A673 (cell line): ENCODE measurements around the gene PKM. TPM values are rescaled to one million over a fixed set of nuclear protein-coding genes. Genes with fewer than 3 reads are reported as not detected.
"Not testable (repeated sequence)": the region's sequence is repeated elsewhere in the genome, so short reads cannot be mapped to it uniquely, and the experiment has no call there.

Experiments used
- BruUV-seq: library from RNA; stranded (reverse); fragments of 400-500 nt; replicated peaks from 2 replicates; lab custom pipeline; 2021; lab: Mats Ljungman, UMichigan
- CTCF ChIA-PET: fragments of 300-600 bp; sonication (Branson Sonifier 250); formaldehyde crosslinking; loops from one replicate; lab custom pipeline; 2022; ENCODE audit warnings: antibody characterized with exemption; lab: Charles Lee
- POLR2A ChIA-PET: fragments of 300-600 bp; sonication (Branson Sonifier 250); formaldehyde crosslinking; loops from one replicate; lab custom pipeline; 2022; ENCODE audit warnings: antibody characterized with exemption; ENCODE audit not compliant: low non-redundant PET; lab: Charles Lee
- DNase-seq: peaks from one replicate; pipeline ENCODE4 v3.0.0-alpha.2; 2015; ENCODE audit warnings: low spot score
- H3K27ac ChIP-seq: fragments of 200-600 bp; sonication (generic); 2 replicates; pipeline ENCODE4 v1.5.1; 2016; ENCODE audit warnings: mixed run types, low read depth, mild to moderate bottlenecking, mixed read lengths, antibody characterized with exemption, low read length; ENCODE audit not compliant: poor library complexity, severe bottlenecking
- H3K27me3 ChIP-seq: fragments of 200-600 bp; sonication (generic); replicated peaks from 2 replicates; pipeline ENCODE4 v1.6.1; 2017; ENCODE audit warnings: mixed run types, low read depth, mild to moderate bottlenecking, mixed read lengths, antibody characterized with exemption, low read length; ENCODE audit not compliant: insufficient read depth, poor library complexity
- H3K36me3 ChIP-seq: fragments of 200-600 bp; sonication (generic); 2 replicates; pipeline ENCODE4 v1.6.1; 2016; ENCODE audit warnings: mixed run types, mild to moderate bottlenecking, mixed read lengths, antibody characterized with exemption, low read length; ENCODE audit not compliant: insufficient read depth, poor library complexity, severe bottlenecking
- H3K4me1 ChIP-seq: fragments of 200-600 bp; sonication (generic); 2 replicates; pipeline ENCODE4 v1.6.1; 2017; ENCODE audit warnings: mixed run types, mild to moderate bottlenecking, mixed read lengths, antibody characterized with exemption, low read length; ENCODE audit not compliant: insufficient read depth, poor library complexity, severe bottlenecking
- H3K4me3 ChIP-seq: fragments of 200-600 bp; sonication (generic); 2 replicates; pipeline ENCODE4 v1.5.1; 2016; ENCODE audit warnings: low read depth, mixed run types, mild to moderate bottlenecking, mixed read lengths, low read length; ENCODE audit not compliant: poor library complexity, severe bottlenecking
- H3K9me3 ChIP-seq: fragments of 200-600 bp; sonication (generic); 2 replicates; pipeline ENCODE4 v1.6.1; 2016; ENCODE audit warnings: mixed run types, low read depth, mild to moderate bottlenecking, mixed read lengths, antibody characterized with exemption, low read length; ENCODE audit not compliant: poor library complexity, severe bottlenecking
- EZH2 ChIP-seq: fragments of 200-600 bp; sonication (generic); IDR thresholded peaks from 2 replicates; pipeline ENCODE4 v1.6.1; 2017; ENCODE audit warnings: borderline replicate concordance, low read depth, mild to moderate bottlenecking, mixed read lengths, antibody characterized with exemption, low read length; ENCODE audit not compliant: poor library complexity, severe bottlenecking
- intact Hi-C: fragments of 100-400 bp; cut with micrococcal nuclease; formaldehyde crosslinking; loops from one replicate; pipeline ENCODE4 v1.10.0; 2022; ENCODE audit not compliant: unreplicated experiment
- total RNA-seq: library from RNA; stranded (reverse); gene quantifications from 2 replicates; pipeline ENCODE4 v1.2.3, GENCODE V29; 2021
- TF ChIP-seq, protein P1 (sequence below): fragments of 300-800, 200-600 bp; sonication (generic); conservative IDR thresholded peaks from 2 replicates; pipeline ENCODE4 v1.5.1; 2017; ENCODE audit warnings: low read depth, mild to moderate bottlenecking, antibody characterized with exemption, low read length, moderate library complexity, mixed read lengths

PKM gene
- total RNA-seq, 1 experiment from 2014 or later = 1,955 TPM

DNA sequence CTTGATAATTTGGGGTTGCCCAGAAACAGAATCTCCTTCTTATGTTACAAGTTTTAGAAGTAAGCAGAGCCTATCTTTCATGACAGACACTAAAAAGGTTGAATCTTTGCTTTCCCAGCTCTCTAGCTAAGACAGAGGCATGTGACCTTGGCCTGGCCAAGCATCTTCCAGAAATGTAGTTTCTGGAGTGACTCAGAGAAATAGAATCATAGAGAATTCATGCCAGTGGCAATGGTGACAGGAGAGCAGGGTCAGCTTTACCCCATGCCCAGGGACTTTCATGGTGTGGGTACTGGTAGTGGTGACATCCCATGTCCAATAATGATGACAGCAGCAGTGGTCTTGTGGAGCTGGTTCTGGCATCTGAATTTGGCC is 45.3 kb upstream of the PKM start:
- Histone ChIP-seq H3K27ac (no peak overlapping the region), H3K9me3 (no peaks in the 10 kb centered on the region), H3K4me3 (no peak overlapping the region), H3K27me3 (no peaks in the 10 kb centered on the region), H3K36me3 (no peaks in the 10 kb centered on the region), H3K4me1 (peaks cover 6% of the 10 kb centered on the region)
- TF ChIP-seq, protein P1, sequence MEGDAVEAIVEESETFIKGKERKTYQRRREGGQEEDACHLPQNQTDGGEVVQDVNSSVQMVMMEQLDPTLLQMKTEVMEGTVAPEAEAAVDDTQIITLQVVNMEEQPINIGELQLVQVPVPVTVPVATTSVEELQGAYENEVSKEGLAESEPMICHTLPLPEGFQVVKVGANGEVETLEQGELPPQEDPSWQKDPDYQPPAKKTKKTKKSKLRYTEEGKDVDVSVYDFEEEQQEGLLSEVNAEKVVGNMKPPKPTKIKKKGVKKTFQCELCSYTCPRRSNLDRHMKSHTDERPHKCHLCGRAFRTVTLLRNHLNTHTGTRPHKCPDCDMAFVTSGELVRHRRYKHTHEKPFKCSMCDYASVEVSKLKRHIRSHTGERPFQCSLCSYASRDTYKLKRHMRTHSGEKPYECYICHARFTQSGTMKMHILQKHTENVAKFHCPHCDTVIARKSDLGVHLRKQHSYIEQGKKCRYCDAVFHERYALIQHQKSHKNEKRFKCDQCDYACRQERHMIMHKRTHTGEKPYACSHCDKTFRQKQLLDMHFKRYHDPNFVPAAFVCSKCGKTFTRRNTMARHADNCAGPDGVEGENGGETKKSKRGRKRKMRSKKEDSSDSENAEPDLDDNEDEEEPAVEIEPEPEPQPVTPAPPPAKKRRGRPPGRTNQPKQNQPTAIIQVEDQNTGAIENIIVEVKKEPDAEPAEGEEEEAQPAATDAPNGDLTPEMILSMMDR = no peak
- TF ChIP-seq EZH2 = no peak
- BruUV-seq = no TSS peak
- intact Hi-C loops = no loop called here
- ChIA-PET POLR2A (no interaction called here), CTCF (no interaction called here)
- no peak for DNase-seq

DNA sequence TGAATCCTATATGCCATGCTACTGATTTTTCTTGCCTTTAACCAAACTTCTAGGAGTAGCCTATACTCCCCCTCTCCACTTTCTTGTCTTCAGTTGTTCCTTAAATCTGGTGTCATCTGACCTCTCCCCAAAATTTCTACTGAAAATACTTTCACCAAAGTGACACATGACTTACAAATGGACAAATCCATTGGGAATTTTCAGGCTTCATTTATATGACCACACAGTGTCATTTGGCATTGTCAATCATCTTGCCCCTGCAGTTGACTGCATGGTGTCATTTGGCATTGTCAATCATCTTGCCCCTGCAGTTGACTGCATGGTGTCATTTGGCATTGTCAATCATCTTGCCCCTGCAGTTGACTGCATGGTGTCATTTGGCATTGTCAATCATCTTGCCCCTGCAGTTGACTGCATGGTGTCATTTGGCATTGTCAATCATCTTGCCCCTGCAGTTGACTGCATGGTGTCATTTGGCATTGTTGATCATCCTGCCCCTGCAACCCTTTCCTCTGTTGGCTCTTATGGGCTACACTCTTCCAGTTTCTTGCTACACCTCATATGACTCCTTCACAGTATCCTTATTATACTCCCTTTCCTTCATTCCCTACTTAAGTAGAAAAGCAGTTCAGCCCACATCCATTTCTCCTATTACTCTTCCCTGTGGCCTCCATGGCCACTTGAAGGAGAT is 44.8 kb upstream of the PKM start:
- BruUV-seq, CTCF ChIA-PET: not testable (repeated sequence)

DNA sequence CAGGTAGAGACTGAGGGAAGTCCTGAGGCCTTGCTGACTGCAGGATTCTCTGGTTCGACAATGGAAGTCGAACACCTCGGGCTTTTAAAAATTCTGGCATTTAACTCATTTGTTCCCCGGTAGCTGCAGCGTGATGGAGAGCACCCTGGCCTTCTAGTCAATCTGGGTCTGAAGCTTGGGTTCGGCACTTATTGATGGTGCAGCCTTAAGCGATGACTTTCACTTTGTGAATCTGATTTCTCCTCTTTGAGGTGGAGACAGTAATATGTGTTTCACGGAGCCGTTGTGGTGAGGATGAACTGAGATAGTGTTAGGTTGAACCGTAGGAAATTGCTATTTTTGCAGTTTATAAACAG is 42.0 kb upstream of the PKM start:
- Histone ChIP-seq H3K4me3 (peak overlapping the region; percentile 93), H3K27me3 (no peaks in the 10 kb centered on the region), H3K27ac (peak overlapping the region; percentile 17), H3K4me1 (peaks cover 13% of the 10 kb centered on the region), H3K9me3 (no peaks in the 10 kb centered on the region), H3K36me3 (peaks cover 15% of the 10 kb centered on the region)
- ChIA-PET POLR2A (no interaction called here), CTCF (interaction anchor here (0.5 kb wide), 1 partner anchor 50 kb away, joined by 4 read pairs; no protein-coding TSS in a partner anchor)
- intact Hi-C loops = no loop called here
- TF ChIP-seq, protein P1 = no peak
- no peak for TF ChIP-seq EZH2
- no peak for DNase-seq
- BruUV-seq = no TSS peak

More for the DNA sequence above, 44.8 kb upstream of the PKM start:
- H3K36me3 ChIP-seq, H3K4me3 ChIP-seq, H3K27ac ChIP-seq, H3K27me3 ChIP-seq, H3K9me3 ChIP-seq, intact Hi-C loops, POLR2A ChIA-PET, DNase-seq: not testable (repeated sequence)
- peaks cover 11% of the 10 kb centered on the region for H3K4me1 ChIP-seq
